HG02884 (cell line): ENCODE data around the gene CDH23.

Experiments used
- ATAC-seq: cut with Tn5 transposase; IDR thresholded peaks from one replicate; pipeline ENCODE4 v1.9.1; 2021; ENCODE audit warnings: mild to moderate bottlenecking, moderate library complexity; ENCODE audit not compliant: unreplicated experiment

The CDH23 gene

GRCh38 chr10:71727738-71728737 is 331.3 kb downstream of the CDH23 start:
- ATAC-seq = peak; percentile 51

GRCh38 chr10:71729161-71729636 is 332.5 kb downstream of the CDH23 start:
- no peak for ATAC-seq

- ATAC-seq = no peak
These were observed 335.1 kb downstream of the CDH23 start for GRCh38 chr10:71731791-71732190.

- no peak for ATAC-seq
These were observed 338.1 kb downstream of the CDH23 start for GRCh38 chr10:71734797-71735196.

- ATAC-seq = no peak
These were observed 339.2 kb downstream of the CDH23 start for GRCh38 chr10:71735709-71736569.

- ATAC-seq = no peak
These were observed 339.8 kb downstream of the CDH23 start for GRCh38 chr10:71736570-71736952.

- ATAC-seq = no peak
These were observed 340.5 kb downstream of the CDH23 start for GRCh38 chr10:71737001-71737833.

- no peak for ATAC-seq
These were observed 341.1 kb downstream of the CDH23 start for GRCh38 chr10:71737834-71738197.

- ATAC-seq = no peak
These were observed 342.7 kb downstream of the CDH23 start for GRCh38 chr10:71739358-71739900.

GRCh38 chr10:71740069-71740653 is 343.4 kb downstream of the CDH23 start:
- no peak for ATAC-seq

GRCh38 chr10:71741029-71741428 is 344.3 kb downstream of the CDH23 start:
- no peak for ATAC-seq

GRCh38 chr10:71741671-71742070 is 345.0 kb downstream of the CDH23 start:
- no peak for ATAC-seq

- no peak for ATAC-seq
These were observed 345.8 kb downstream of the CDH23 start for GRCh38 chr10:71742301-71743088.

- ATAC-seq = no peak
These were observed 346.5 kb downstream of the CDH23 start for GRCh38 chr10:71743089-71743838.

GRCh38 chr10:71743866-71744265 is 347.1 kb downstream of the CDH23 start:
- no peak for ATAC-seq

- ATAC-seq = no peak
These were observed 348.4 kb downstream of the CDH23 start for GRCh38 chr10:71744897-71745663.

- no peak for ATAC-seq
These were observed 349.0 kb downstream of the CDH23 start for GRCh38 chr10:71745664-71746250.
